ENCODE measurements around the gene GPD1.

The GPD1 gene

DNA sequence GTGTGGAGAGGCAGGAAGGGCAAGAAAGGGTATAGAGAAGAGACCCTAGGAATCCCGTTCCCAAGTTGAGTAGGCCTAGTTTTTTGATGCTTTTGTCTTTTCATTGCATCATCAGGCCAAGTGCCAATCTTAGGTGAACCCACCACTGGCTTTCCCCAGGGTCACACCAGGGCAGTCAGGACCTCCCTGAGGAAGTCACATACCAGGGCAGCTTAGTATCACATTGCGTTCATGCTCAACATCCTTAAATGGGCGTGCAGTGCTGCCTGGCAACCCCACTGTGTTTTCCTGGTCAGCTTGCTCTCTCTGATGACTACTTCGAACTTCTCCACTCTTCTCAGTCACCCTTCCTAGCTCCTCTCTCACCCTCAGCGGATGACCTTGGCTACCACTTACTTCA lies 37.4 kb upstream of the GPD1 start:
- Mint-ChIP-seq H3K36me3 (no peaks in the 10 kb centered on the region), H3K4me3 (no peak overlapping the region), H3K27ac (no peak overlapping the region), H3K9me3 (no peaks in the 10 kb centered on the region), H3K27me3 (peaks cover 11% of the 10 kb centered on the region), H3K4me1 (peaks cover 7% of the 10 kb centered on the region)
- DNase-seq (ENCODE audit: low spot score in 2 of 2): no peak
- ATAC-seq (ENCODE audit: low read depth): peak; percentile 37

DNA sequence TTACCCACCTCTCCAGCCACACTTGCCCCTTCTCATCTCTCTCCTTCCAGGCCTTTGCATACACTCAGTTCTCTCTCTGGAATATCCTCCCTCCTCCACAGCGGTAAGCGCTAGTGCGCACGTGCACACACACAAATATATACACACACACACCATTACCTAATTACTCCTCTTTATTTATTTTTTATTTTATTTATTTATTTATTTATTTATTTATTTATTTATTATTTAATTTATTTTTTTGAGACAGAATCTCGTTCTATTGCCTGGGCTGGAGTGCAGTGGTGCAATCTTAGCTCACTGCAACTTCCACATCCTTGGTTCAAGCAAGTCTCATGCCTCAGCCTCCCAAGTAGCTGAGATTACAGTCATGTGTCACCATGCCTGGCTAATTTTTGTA lies 34.7 kb upstream of the GPD1 start:
- H3K4me1 Mint-ChIP-seq: peaks cover 7% of the 10 kb centered on the region
- H3K36me3 Mint-ChIP-seq: no peaks in the 10 kb centered on the region
- no peak overlapping the region for H3K4me3 Mint-ChIP-seq
- ATAC-seq (ENCODE audit: low read depth) (no peak), DNase-seq (ENCODE audit: low spot score in 2 of 2) (no peak)
- H3K27ac Mint-ChIP-seq: no peak overlapping the region
- H3K9me3 Mint-ChIP-seq: no peaks in the 10 kb centered on the region
- H3K27me3 Mint-ChIP-seq: peaks cover 7% of the 10 kb centered on the region

DNA sequence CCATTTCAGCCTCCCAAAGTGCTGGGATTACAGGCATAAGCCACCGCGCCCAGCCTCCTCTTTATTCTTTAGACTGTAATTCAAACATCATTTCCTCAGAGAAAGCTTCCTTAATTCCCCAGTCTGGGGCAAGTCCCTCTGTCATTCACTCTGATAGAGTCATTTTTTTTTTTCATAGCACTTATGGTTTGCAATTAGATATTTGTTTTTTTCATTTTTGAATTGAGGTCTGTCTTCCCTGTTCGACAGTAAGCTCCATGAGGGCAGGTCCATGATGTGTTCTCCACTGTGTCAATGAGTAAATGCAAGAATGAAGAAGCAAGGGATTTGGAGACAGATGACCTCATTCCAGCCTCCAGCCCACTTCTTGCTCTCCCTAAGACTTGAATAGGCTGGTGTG lies 34.3 kb upstream of the GPD1 start:
- DNase-seq (ENCODE audit: low spot score in 2 of 2) (no peak), ATAC-seq (ENCODE audit: low read depth) (no peak)
- Mint-ChIP-seq H3K27ac (no peak overlapping the region), H3K9me3 (no peaks in the 10 kb centered on the region), H3K4me3 (no peak overlapping the region), H3K36me3 (no peaks in the 10 kb centered on the region), H3K27me3 (peaks cover 6% of the 10 kb centered on the region), H3K4me1 (peaks cover 7% of the 10 kb centered on the region)

DNA sequence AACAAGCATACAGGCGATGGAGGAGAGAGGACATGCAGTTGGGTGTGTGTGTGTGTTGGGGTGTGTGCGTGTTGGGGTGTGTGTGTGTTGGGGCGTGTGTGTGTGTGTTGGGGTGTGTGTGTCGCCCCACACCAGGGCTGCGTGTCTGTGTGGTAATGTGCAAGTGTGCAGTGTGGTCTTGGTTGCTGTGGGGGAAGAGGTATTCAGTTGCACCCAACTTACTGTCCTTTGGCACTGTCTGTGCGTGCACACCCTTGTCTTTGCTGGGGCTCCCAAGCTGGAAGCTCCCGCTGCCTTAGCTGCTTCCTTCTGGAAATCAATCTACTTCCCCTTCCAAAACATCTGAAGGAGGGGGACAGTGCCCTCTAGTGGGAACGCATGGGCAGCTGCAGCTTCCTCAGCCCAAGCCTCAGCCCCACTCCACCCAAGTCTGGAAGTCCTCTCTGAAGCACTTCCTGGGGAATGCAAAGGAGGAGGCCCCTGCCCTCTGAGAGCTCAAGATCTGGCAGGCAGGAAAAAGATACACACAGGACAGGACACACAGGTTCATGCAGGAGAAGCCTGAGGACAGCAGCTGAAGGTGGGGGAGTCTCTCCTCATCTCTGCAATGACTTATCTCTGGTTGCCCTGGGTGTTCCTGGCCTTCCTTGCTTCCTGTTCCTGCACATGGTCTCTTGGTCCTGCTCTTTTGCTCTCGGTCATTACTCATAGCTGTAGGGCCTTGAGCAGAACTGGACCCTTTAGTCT lies 33.3 kb upstream of the GPD1 start:
- ATAC-seq (ENCODE audit: low read depth): peak; percentile 63
- no peak overlapping the region for H3K4me3 Mint-ChIP-seq
- H3K4me1 Mint-ChIP-seq: peaks cover 9% of the 10 kb centered on the region
- H3K9me3 Mint-ChIP-seq: no peaks in the 10 kb centered on the region
- no peaks in the 10 kb centered on the region for H3K36me3 Mint-ChIP-seq
- DNase-seq (ENCODE audit: low spot score in 2 of 2): peak; percentile 62 to 69
- peaks cover 6% of the 10 kb centered on the region for H3K27me3 Mint-ChIP-seq
- no peak overlapping the region for H3K27ac Mint-ChIP-seq

DNA sequence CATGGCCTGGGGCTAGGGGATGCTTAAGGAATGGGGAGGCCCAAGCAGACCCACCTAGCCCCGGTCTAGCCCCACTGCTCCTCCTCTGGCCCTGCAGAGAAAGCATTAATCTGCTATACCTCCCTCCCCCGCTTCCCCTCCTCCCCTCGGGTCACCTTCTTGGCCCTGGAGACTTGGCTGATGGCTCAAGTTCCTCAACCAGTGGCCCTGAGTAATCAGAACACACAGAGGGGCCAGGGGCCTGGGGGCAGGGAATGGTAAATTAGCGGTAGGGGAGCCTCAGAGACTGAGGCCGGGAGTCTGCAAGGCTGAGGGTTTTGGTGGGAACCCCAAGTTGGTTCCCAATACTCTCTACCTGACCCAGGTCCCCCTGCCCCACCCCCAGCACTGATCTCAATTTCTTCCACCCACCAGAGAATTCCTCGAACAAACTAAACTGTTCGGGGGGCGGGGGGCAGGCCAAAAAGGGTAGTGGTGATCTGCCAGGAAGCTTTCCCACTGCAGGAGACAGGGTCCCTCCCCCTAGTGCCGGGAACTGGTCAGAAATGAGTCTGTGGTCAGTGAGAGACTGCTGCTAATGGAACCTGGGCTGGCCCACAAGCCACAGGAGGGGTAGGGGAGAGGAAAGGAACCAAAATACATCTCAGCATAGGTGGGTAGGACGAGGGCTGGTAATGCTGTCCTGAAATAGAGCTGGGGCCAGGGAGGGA lies 31.5 kb upstream of the GPD1 start:
- no peaks in the 10 kb centered on the region for H3K36me3 Mint-ChIP-seq
- ATAC-seq (ENCODE audit: low read depth) (no peak), DNase-seq (ENCODE audit: low spot score in 2 of 2) (no peak)
- peaks cover 9% of the 10 kb centered on the region for H3K4me1 Mint-ChIP-seq
- H3K4me3 Mint-ChIP-seq: no peak overlapping the region
- H3K27me3 Mint-ChIP-seq: peaks cover 6% of the 10 kb centered on the region
- H3K27ac Mint-ChIP-seq: no peak overlapping the region
- no peaks in the 10 kb centered on the region for H3K9me3 Mint-ChIP-seq

DNA sequence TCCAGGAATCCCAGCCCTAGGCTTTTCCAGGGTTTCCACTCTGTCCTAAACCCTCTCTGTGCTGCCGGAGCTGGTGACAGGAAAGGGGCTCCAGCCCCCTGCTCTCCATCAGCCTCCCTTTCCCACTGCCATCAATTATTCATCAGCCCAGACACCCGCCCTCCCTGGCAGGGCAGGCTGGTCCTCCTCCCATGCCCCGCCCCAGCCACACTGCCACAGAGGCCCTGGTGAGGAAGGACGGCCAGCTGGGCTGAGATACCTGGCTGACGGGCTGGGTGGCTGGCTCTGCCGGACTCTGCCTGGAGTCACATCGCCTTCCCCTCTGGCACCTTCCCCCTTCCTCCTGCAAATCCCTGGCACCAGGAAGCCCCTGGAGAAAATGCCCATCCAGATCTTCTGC lies 30.6 kb upstream of the GPD1 start:
- Mint-ChIP-seq H3K27ac (no peak overlapping the region), H3K4me1 (peaks cover 9% of the 10 kb centered on the region), H3K27me3 (peaks cover 6% of the 10 kb centered on the region), H3K4me3 (no peak overlapping the region), H3K9me3 (no peaks in the 10 kb centered on the region), H3K36me3 (no peaks in the 10 kb centered on the region)
- ATAC-seq (ENCODE audit: low read depth) (no peak), DNase-seq (ENCODE audit: low spot score in 2 of 2) (no peak)

DNA sequence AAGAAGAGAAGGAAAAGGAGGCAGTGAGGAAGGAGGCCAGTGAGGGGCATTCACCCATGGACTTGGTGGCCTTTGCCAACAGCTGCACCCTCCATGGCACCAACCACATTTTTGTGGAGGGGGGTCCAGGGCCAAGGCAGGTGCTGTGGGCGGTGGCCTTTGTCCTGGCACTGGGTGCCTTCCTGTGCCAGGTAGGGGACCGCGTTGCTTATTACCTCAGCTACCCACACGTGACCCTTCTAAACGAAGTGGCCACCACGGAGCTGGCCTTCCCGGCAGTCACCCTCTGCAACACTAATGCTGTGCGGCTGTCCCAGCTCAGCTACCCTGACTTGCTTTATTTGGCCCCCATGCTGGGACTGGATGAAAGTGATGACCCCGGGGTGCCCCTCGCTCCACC lies 30.1 kb upstream of the GPD1 start:
- no peaks in the 10 kb centered on the region for H3K36me3 Mint-ChIP-seq
- ATAC-seq (ENCODE audit: low read depth) (no peak), DNase-seq (ENCODE audit: low spot score in 2 of 2) (no peak)
- peaks cover 9% of the 10 kb centered on the region for H3K4me1 Mint-ChIP-seq
- H3K27ac Mint-ChIP-seq: no peak overlapping the region
- H3K4me3 Mint-ChIP-seq: no peak overlapping the region
- no peaks in the 10 kb centered on the region for H3K9me3 Mint-ChIP-seq
- peaks cover 7% of the 10 kb centered on the region for H3K27me3 Mint-ChIP-seq

DNA sequence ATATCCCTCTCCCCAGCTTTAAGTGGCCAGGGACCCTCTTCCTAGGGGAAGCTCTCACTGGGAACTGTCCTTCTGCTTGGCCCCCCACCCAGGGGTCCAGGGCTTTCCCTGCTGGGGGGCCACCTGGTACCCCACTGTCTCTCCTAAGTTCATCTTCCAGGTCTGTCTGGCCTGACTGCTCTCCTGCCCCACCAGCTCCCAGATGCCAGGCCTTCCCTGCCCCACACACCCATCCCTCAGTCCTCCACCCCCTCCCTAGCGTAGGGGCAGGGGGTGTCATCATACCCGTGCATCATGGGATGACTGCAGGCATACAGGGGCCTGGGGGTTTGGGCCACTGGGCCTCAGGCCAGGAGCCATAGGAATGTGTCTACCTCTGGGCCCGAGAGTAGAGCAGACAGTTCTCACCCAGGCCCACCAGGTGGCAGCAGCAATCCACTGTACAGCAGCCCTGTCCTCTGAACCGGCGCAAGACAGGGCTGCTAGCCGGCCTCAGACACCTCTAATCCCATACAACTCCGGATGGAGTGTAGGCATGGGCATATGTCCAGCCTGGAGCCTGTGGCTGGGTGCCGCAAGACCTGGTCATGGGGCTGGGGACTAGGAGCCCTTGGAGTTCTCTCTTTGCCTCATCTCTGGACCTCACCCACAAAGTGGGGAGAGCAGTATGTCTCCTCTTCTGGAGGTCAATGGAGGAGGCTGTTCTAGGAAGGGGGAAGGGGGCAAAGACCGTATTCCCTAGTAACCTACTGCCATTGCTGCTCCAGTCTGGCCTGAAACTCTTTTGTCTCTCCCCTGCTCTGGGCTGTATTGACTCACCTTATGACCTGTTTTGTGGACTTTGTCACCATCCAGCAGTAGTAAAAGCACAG lies 28.6 kb upstream of the GPD1 start:
- DNase-seq (ENCODE audit: low spot score in 2 of 2): peak; percentile 81 to 87
- Mint-ChIP-seq H3K9me3 (no peaks in the 10 kb centered on the region), H3K27me3 (peaks cover 7% of the 10 kb centered on the region), H3K4me3 (no peak overlapping the region), H3K4me1 (peaks cover 7% of the 10 kb centered on the region), H3K27ac (no peak overlapping the region), H3K36me3 (no peaks in the 10 kb centered on the region)
- peak; percentile 93 for ATAC-seq (ENCODE audit: low read depth)

DNA sequence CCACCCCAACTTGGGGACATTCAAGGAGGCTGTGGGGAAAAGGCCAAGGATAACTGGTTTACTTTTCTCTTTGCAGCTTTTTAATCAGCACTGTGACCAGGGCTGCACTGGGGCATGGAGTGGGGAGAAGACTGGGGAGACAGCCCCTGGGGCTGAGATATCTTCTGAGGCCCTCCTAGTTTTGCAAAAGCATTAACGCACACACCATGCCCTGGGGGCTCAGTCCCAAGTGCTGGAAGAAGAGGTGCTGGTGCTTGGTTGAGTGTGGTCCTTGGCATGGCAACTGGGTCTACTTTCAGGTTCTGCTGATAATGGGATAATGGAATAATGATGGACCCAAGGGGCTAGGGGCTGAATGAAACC lies 28.0 kb upstream of the GPD1 start:
- no peak overlapping the region for H3K4me3 Mint-ChIP-seq
- H3K4me1 Mint-ChIP-seq: peaks cover 3% of the 10 kb centered on the region
- ATAC-seq (ENCODE audit: low read depth): no peak
- DNase-seq (ENCODE audit: low spot score in 2 of 2): no peak
- H3K27me3 Mint-ChIP-seq: peaks cover 7% of the 10 kb centered on the region
- H3K27ac Mint-ChIP-seq: no peak overlapping the region
- no peaks in the 10 kb centered on the region for H3K9me3 Mint-ChIP-seq
- no peaks in the 10 kb centered on the region for H3K36me3 Mint-ChIP-seq

DNA sequence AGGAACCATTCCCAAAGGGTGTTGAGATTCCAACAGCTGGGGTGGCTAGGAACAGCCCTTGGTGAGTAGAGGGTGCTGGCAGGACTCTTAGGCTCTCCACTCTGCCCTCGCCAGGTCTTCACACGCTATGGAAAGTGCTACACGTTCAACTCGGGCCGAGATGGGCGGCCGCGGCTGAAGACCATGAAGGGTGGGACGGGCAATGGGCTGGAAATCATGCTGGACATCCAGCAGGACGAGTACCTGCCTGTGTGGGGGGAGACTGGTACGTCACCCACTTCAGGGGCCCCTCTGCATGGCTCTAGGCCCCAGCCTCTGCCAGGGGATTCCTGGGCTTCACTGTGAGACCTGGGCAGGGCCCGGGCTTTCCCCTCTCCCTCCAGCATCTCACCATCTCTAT lies 26.7 kb upstream of the GPD1 start:
- peaks cover 3% of the 10 kb centered on the region for H3K4me1 Mint-ChIP-seq
- no peak overlapping the region for H3K27ac Mint-ChIP-seq
- H3K4me3 Mint-ChIP-seq: no peak overlapping the region
- H3K36me3 Mint-ChIP-seq: no peaks in the 10 kb centered on the region
- no peaks in the 10 kb centered on the region for H3K9me3 Mint-ChIP-seq
- no peak for ATAC-seq (ENCODE audit: low read depth)
- H3K27me3 Mint-ChIP-seq: peaks cover 5% of the 10 kb centered on the region
- DNase-seq (ENCODE audit: low spot score in 2 of 2): no peak

DNA sequence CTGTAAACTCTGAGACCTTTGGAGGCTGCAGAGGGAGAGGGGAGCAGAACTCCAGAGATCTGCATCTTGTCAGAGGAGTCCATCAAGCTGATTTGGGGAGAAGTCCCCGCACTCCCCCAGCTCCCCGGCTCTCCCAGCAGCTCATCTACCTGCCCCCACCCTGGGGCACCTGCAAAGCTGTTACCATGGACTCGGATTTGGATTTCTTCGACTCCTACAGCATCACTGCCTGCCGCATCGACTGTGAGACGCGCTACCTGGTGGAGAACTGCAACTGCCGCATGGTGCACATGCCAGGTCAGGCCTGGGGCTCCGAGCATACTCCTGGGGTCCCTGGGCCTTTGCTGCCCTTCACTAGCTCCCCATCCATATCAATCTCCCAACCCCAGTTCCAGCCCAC lies 25.5 kb upstream of the GPD1 start:
- DNase-seq (ENCODE audit: low spot score in 2 of 2): no peak
- ATAC-seq (ENCODE audit: low read depth): no peak
- H3K36me3 Mint-ChIP-seq: no peaks in the 10 kb centered on the region
- no peaks in the 10 kb centered on the region for H3K9me3 Mint-ChIP-seq
- no peak overlapping the region for H3K27ac Mint-ChIP-seq
- H3K4me3 Mint-ChIP-seq: no peak overlapping the region
- H3K27me3 Mint-ChIP-seq: peaks cover 3% of the 10 kb centered on the region
- peaks cover 3% of the 10 kb centered on the region for H3K4me1 Mint-ChIP-seq

DNA sequence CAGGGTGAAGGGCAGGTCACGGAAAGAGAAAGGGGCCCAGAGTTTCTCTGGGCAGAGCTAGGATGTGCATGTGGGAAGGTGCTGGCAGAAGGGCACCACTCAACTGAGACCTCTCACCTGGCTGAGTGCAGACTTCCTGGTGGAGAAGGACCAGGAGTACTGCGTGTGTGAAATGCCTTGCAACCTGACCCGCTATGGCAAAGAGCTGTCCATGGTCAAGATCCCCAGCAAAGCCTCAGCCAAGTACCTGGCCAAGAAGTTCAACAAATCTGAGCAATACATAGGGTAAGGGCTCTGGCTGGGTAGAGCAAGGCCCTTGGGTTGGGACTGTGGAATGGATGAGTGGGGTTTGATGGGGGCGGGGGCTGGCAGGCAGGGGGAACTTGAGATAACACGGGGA lies 24.0 kb upstream of the GPD1 start:
- H3K4me1 Mint-ChIP-seq: peaks cover 6% of the 10 kb centered on the region
- no peaks in the 10 kb centered on the region for H3K36me3 Mint-ChIP-seq
- peaks cover 2% of the 10 kb centered on the region for H3K27me3 Mint-ChIP-seq
- H3K4me3 Mint-ChIP-seq: peak overlapping the region; percentile 54
- no peak for ATAC-seq (ENCODE audit: low read depth)
- no peak overlapping the region for H3K27ac Mint-ChIP-seq
- no peak for DNase-seq (ENCODE audit: low spot score in 2 of 2)
- H3K9me3 Mint-ChIP-seq: no peaks in the 10 kb centered on the region

DNA sequence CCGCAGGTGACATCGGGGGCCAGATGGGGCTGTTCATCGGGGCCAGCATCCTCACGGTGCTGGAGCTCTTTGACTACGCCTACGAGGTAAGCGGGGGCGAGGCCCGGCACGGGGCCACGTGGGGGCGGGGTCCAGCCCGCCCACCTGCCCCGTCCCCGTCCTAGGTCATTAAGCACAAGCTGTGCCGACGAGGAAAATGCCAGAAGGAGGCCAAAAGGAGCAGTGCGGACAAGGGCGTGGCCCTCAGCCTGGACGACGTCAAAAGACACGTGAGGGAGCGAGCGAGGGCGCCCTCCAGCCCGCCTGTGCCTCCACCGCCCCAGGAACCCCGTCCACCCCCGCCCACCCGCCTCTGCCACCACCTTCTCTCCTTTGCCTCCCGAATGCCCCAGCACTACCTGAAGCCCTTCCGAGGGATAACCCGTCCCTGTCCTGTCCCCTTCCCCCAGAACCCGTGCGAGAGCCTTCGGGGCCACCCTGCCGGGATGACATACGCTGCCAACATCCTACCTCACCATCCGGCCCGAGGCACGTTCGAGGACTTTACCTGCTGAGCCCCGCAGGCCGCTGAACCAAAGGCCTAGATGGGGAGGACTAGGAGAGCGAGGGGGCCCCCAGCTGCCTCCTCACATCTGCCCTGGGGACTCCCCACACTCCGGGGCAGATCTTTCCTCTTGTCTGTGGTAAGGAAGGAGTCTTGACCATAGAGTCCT lies 22.6 kb upstream of the GPD1 start:
- Mint-ChIP-seq H3K9me3 (no peaks in the 10 kb centered on the region), H3K4me3 (peak overlapping the region; percentile 60), H3K36me3 (no peaks in the 10 kb centered on the region), H3K27me3 (peaks cover 2% of the 10 kb centered on the region), H3K4me1 (peaks cover 10% of the 10 kb centered on the region), H3K27ac (no peak overlapping the region)
- no peak for ATAC-seq (ENCODE audit: low read depth)
- no peak for DNase-seq (ENCODE audit: low spot score in 2 of 2)

DNA sequence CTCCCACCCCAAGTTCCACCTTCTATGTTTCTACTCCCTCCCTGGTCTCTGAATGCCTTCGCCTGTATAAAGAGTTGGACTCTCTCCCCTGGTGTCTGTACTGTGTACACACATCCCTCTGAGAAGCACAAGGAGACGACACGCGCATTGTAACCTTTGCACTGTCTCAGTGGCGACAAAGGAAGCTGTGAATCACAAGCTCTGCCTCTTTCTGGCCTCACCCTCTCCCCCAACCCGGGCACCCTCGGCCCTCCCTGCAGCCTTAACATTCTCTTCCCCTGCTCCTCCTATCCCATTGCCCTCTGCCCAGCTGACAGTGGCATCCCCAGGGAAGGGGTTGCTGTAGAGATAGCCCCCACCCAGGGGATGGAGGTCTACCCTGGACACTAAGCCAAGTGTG lies 21.2 kb upstream of the GPD1 start:
- ATAC-seq (ENCODE audit: low read depth) (no peak), DNase-seq (ENCODE audit: low spot score in 2 of 2) (no peak)
- H3K27me3 Mint-ChIP-seq: peaks cover 2% of the 10 kb centered on the region
- H3K4me1 Mint-ChIP-seq: peaks cover 10% of the 10 kb centered on the region
- no peaks in the 10 kb centered on the region for H3K9me3 Mint-ChIP-seq
- H3K4me3 Mint-ChIP-seq: no peak overlapping the region
- H3K36me3 Mint-ChIP-seq: peaks cover 4% of the 10 kb centered on the region
- no peak overlapping the region for H3K27ac Mint-ChIP-seq
